Daoy (cell line): ENCODE results near the gene TOP3B. TPM values are rescaled to one million over a fixed set of nuclear protein-coding genes. Genes with fewer than 3 reads are reported as not detected.

Source experiments
- total RNA-seq: library from RNA; depleted of rRNA; stranded (reverse); fragments of >200 nt; shearing (Covaris generic); gene quantifications from 2 replicates; pipeline ENCODE4 v1.2.3, GENCODE V29; 2014; rRNA removed

TOP3B gene
- total RNA-seq, 1 experiment from 2014 or later = 20.6 TPM

Other genes starting within 250 kb of the TOP3B start
- 0.86 and 1.9 TPM in 2 replicates for gene YPEL1, start 247.0 kb downstream of the TOP3B start, total RNA-seq
- gene MAPK1, start 115.1 kb downstream of the TOP3B start, total RNA-seq = 55.2 and 57.1 TPM in 2 replicates
- 22.9 and 29.6 TPM in 2 replicates for gene PPM1F, start 29.9 kb downstream of the TOP3B start, total RNA-seq